Dermis microvascular lymphatic vessel endothelial cell (primary cell): ENCODE results near the gene RPS6KL1. TPM values are rescaled to one million over a fixed set of nuclear protein-coding genes. Genes with fewer than 3 reads are reported as not detected.

Experiments
- DNase-seq, 2 donors: peaks; one replicate each; pipeline versions ENCODE4 v3.0.0 to v3.0.0-alpha.2; 2010; ENCODE audit warnings: low read depth in 2 of 2
- total RNA-seq: library from RNA; depleted of rRNA; stranded (reverse); fragments of >200 nt; gene quantifications from 2 replicates; pipeline ENCODE4 v1.2.1, GENCODE V29; 2014

RPS6KL1 gene
- total RNA-seq: 5.6 and 6.6 TPM in 2 replicates

GRCh38 chr14:74922752-74923401 is at the start of gene RPS6KL1:
Gene RPS6KL1 (minus strand): TSS chr14:74923260. CDS start chr14:74921541, 1,719 bp downstream.
- DNase-seq: peak; percentile 66 to 89

- no peak for DNase-seq
These were observed 45.8 kb upstream of the RPS6KL1 start for GRCh38 chr14:74968811-74969210.

- peak in 1 of 2 donors; percentile 82 for DNase-seq
These were observed 42.6 kb upstream of the RPS6KL1 start for GRCh38 chr14:74965486-74966153.

- DNase-seq: peak in 1 of 2 donors; percentile 79
These were observed 41.9 kb upstream of the RPS6KL1 start for GRCh38 chr14:74964787-74965485.

GRCh38 chr14:74963705-74964271 is 40.7 kb upstream of the RPS6KL1 start:
- DNase-seq: no peak

GRCh38 chr14:74963178-74963704 is 40.2 kb upstream of the RPS6KL1 start:
- DNase-seq: no peak

GRCh38 chr14:74962493-74962892 is 39.4 kb upstream of the RPS6KL1 start:
- no peak for DNase-seq

GRCh38 chr14:74962046-74962445 is 39.0 kb upstream of the RPS6KL1 start:
- no peak for DNase-seq

- DNase-seq: no peak
These were observed 38.3 kb upstream of the RPS6KL1 start for GRCh38 chr14:74961238-74961911.

- DNase-seq: no peak
These were observed 37.7 kb upstream of the RPS6KL1 start for GRCh38 chr14:74960736-74961135.

GRCh38 chr14:74959596-74960180 is 36.6 kb upstream of the RPS6KL1 start:
- DNase-seq: peak in 1 of 2 donors; percentile 45

GRCh38 chr14:74956280-74957072 is 33.4 kb upstream of the RPS6KL1 start:
- DNase-seq: no peak

- DNase-seq: no peak
These were observed 32.9 kb upstream of the RPS6KL1 start for GRCh38 chr14:74956027-74956279.

- DNase-seq: peak in 1 of 2 donors; percentile 79
These were observed 32.4 kb upstream of the RPS6KL1 start, which contains the start of gene PGF for GRCh38 chr14:74955229-74956026. Gene PGF (minus strand): TSS chr14:74955597. CDS start chr14:74955242, 355 bp downstream.

- DNase-seq: no peak
These were observed 31.8 kb upstream of the RPS6KL1 start for GRCh38 chr14:74954947-74955228.

GRCh38 chr14:74954232-74954946 is 31.3 kb upstream of the RPS6KL1 start:
- DNase-seq: peak in 1 of 2 donors; percentile 75

GRCh38 chr14:74953686-74954085 is 30.6 kb upstream of the RPS6KL1 start:
- DNase-seq: no peak

GRCh38 chr14:74952697-74953484 is 29.8 kb upstream of the RPS6KL1 start:
- DNase-seq: no peak
